ENCODE results near the gene CLEC2A.

DNA sequence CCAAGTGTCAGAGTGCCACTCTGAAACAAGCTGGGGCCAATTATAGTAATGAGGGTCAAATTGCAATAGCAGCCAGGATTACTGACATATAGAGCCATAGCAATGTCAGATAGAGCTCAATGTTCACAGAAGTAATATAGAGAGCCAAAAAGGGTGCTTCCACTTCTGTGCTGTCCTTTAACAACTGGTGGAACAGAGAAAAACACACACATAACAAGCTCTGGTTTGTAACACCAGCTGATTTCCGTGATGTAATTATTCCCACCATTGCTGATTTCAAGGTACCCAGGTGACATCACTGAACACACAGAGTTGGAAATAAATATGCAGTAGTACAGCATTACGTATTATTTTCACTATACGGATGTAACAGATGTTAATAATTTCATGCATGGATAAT, 60.0 kb downstream of the CLEC2A start:
- TF ChIP-seq, protein P1, sequence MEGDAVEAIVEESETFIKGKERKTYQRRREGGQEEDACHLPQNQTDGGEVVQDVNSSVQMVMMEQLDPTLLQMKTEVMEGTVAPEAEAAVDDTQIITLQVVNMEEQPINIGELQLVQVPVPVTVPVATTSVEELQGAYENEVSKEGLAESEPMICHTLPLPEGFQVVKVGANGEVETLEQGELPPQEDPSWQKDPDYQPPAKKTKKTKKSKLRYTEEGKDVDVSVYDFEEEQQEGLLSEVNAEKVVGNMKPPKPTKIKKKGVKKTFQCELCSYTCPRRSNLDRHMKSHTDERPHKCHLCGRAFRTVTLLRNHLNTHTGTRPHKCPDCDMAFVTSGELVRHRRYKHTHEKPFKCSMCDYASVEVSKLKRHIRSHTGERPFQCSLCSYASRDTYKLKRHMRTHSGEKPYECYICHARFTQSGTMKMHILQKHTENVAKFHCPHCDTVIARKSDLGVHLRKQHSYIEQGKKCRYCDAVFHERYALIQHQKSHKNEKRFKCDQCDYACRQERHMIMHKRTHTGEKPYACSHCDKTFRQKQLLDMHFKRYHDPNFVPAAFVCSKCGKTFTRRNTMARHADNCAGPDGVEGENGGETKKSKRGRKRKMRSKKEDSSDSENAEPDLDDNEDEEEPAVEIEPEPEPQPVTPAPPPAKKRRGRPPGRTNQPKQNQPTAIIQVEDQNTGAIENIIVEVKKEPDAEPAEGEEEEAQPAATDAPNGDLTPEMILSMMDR (IDR thresholded peaks at IDR 0.05 in 2 of 3, conservative IDR thresholded peaks at IDR 0.05 in 1 of 3; ENCODE audit: borderline replicate concordance in 1 of 3, insufficient read depth in 1 of 3, low read depth in 2 of 3, low read length in 2 of 3), result no peak
- TF ChIP-seq, protein P2, sequence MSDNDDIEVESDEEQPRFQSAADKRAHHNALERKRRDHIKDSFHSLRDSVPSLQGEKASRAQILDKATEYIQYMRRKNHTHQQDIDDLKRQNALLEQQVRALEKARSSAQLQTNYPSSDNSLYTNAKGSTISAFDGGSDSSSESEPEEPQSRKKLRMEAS (IDR thresholded peaks at IDR 0.05), result no peak
- no peak for TF ChIP-seq POLR2AphosphoS5 (IDR thresholded peaks at IDR 0.05; ENCODE audit: low read depth, low read length)
